Tibial nerve (tissue), 4 donors: ENCODE measurements around the gene SP140. TPM values are rescaled to one million over a fixed set of nuclear protein-coding genes. Genes with fewer than 3 reads are reported as not detected.

Experiments
- DNase-seq, 2 donors: peaks; one replicate each; pipeline ENCODE4 v3.0.0-alpha.2; 2019; ENCODE audit warnings: low spot score in 2 of 2
- H3K27ac ChIP-seq, 4 donors: fragments of 200-600 bp; sonication (generic) in 3 of 4; one replicate each; pipeline ENCODE4 v1.5.1; 2017 to 2019; ENCODE audit warnings: mild to moderate bottlenecking in 1 of 4
- H3K27me3 ChIP-seq, 2 donors: fragments of 200-600 bp; sonication (generic) in 1 of 2; one replicate each; pipeline versions ENCODE4 v1.5.1 to v1.6.0; 2017 to 2019
- H3K36me3 ChIP-seq, 3 donors: fragments of 200-600 bp; sonication (generic); one replicate each; pipeline ENCODE4 v1.5.1; 2018 to 2019
- H3K4me1 ChIP-seq, 4 donors: fragments of 200-600 bp; sonication (generic) in 3 of 4; one replicate each; pipeline ENCODE4 v1.5.1; 2017 to 2019
- H3K4me3 ChIP-seq, 4 donors: fragments of 200-600 bp; sonication (generic) in 3 of 4; one replicate each; pipeline ENCODE4 v1.5.1; 2017 to 2019; ENCODE audit warnings: mild to moderate bottlenecking in 1 of 4, moderate library complexity in 1 of 4
- H3K9me3 ChIP-seq, 4 donors: fragments of 200-600 bp; sonication (generic) in 3 of 4; one replicate each; pipeline ENCODE4 v1.5.1; 2017 to 2019
- EP300 ChIP-seq, 2 donors: sonication (generic); formaldehyde crosslinking; IDR thresholded peaks; one replicate each; pipeline ENCODE4 v1.6.1; 2017; ENCODE audit warnings: antibody characterized with exemption in 2 of 2, mild to moderate bottlenecking in 1 of 2
- POLR2A ChIP-seq, 2 donors: fragments of 450-650 bp; IDR thresholded peaks; one replicate each; pipeline ENCODE4 v1.6.1; 2017; ENCODE audit warnings: antibody characterized with exemption in 2 of 2, mild to moderate bottlenecking in 2 of 2, moderate library complexity in 2 of 2
- WGBS, 2 donors: methylation state at CpG; one replicate each; pipeline ENCODE4 v1.1.5; 2018; 5-methylcytosine and 5-hydroxymethylcytosine counted together
- total RNA-seq, 4 donors: library from RNA; depleted of rRNA; stranded (reverse); fragments of >200 nt; gene quantifications; one replicate each; pipeline ENCODE4 v1.1.0, GENCODE V29; 2016
- TF ChIP-seq, protein P1 (sequence below), 5 experiments: fragments of 200-600 bp in 3 of 5; fragments of 450-650 bp in 2 of 5; sonication (generic) in 3 of 5; IDR thresholded peaks; one replicate each; pipeline ENCODE4 v1.5.1; 2016 to 2019; ENCODE audit warnings: antibody characterized with exemption in 5 of 5, mild to moderate bottlenecking in 3 of 5, moderate library complexity in 2 of 5

Gene SP140
- total RNA-seq, 4 donors from 2014 or later = 0.63 to 4.5 (median 1.4) TPM

DNA sequence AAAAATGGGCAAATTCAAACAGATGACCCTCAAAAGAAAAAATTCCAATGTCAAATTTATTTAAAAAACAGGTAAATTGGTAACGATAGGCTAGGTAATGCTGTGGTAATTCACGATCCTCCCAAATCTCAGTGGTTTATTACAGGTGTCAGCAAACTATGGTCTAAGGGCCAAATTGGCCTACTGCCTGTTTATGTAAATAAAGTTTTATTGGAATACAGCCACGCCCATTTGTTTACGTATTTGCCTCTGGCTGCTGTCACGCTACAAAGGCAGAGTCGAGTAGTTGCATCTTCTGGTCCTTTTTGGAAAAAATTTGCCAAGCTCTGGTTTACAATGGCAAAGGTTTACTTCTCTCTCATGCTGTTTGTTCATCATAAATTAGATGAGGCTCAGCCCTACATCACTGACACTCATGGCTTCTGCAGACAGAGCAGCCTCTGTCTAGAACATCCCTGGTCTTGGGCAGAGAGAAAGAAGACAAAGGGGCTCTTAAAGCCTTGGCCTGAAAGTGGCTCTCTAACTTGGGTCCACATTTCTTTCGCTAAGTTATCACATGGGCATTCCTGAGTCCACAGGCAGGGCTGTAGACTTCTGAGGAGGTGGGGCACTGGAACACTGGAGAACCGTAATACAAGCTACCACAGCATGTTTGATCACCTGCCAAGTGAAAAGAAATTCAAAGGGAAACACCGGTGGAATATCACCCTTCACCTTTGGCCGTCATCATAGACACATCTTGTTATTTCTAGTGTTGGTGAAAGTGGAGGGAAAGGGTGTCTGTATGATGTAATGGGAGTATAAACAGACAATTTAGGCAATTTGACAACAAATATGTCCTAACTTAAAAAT, 40.6 kb upstream of the SP140 start:
- Histone ChIP-seq H3K36me3 (peaks cover 0 to 52% (median 12%) of the 10 kb centered on the region in 3 donors), H3K27ac (peak overlapping the region in 1 of 4 donors; percentile 74), H3K4me3 (no peak overlapping the region), H3K27me3 (no peaks in the 10 kb centered on the region), H3K9me3 (no peaks in the 10 kb centered on the region), H3K4me1 (no peaks in the 10 kb centered on the region)
- no peak for DNase-seq
- 52 to 53% methylated on average over 10 of the region's 10 CpGs for WGBS, 2 donors
- no peak for TF ChIP-seq POLR2A (IDR thresholded peaks at IDR 0.05)
- TF ChIP-seq, protein P1, sequence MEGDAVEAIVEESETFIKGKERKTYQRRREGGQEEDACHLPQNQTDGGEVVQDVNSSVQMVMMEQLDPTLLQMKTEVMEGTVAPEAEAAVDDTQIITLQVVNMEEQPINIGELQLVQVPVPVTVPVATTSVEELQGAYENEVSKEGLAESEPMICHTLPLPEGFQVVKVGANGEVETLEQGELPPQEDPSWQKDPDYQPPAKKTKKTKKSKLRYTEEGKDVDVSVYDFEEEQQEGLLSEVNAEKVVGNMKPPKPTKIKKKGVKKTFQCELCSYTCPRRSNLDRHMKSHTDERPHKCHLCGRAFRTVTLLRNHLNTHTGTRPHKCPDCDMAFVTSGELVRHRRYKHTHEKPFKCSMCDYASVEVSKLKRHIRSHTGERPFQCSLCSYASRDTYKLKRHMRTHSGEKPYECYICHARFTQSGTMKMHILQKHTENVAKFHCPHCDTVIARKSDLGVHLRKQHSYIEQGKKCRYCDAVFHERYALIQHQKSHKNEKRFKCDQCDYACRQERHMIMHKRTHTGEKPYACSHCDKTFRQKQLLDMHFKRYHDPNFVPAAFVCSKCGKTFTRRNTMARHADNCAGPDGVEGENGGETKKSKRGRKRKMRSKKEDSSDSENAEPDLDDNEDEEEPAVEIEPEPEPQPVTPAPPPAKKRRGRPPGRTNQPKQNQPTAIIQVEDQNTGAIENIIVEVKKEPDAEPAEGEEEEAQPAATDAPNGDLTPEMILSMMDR (IDR thresholded peaks at IDR 0.05) = no peak
- TF ChIP-seq EP300 (IDR thresholded peaks at IDR 0.05) = peak; percentile 39 to 58

DNA sequence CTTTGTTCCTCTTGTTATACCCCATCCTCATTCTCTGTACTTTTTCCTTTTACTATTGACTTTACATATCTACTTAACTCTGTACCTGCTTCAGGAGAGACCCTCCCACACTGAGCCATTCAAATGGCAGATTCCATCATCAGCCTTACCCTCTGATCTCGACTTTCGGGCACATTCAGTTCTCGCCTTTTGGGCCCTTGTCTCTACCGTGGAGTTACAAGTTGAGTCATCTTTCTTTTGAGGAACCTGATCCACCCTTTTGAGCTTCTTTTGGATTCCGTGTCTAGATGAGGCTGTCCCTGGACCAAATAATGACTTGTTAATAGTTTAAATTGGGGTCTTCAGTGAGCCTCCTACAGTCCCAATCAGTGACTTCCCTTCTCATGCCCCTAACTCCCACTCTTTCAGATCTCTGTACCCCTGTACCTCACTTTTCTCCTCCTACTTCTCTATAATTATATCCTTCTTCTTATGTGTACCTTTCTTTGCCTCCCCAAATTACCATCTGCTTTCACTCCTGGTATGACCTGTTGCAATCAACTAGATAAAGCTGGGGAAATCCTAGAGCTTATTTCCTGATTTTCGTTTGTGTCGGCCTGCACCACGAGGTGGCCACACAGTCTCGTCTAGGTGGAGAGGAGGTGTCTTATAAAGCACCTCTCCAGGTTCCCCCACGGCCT, 23.0 kb upstream of the SP140 start:
- Histone ChIP-seq H3K27me3 (no peaks in the 10 kb centered on the region), H3K4me1 (no peaks in the 10 kb centered on the region), H3K9me3 (peaks cover 0 to 18% (median 0%) of the 10 kb centered on the region in 4 donors), H3K36me3 (peaks cover 6 to 98% (median 36%) of the 10 kb centered on the region in 3 donors), H3K4me3 (no peak overlapping the region), H3K27ac (no peak overlapping the region)
- no peak for DNase-seq
- WGBS, 2 donors = 89 to 92% methylated on average over 10 of the region's 10 CpGs
- TF ChIP-seq, protein P1 (IDR thresholded peaks at IDR 0.05) = peak in 1 of 5 experiments; percentile 13
- TF ChIP-seq POLR2A (IDR thresholded peaks at IDR 0.05) = no peak

DNA sequence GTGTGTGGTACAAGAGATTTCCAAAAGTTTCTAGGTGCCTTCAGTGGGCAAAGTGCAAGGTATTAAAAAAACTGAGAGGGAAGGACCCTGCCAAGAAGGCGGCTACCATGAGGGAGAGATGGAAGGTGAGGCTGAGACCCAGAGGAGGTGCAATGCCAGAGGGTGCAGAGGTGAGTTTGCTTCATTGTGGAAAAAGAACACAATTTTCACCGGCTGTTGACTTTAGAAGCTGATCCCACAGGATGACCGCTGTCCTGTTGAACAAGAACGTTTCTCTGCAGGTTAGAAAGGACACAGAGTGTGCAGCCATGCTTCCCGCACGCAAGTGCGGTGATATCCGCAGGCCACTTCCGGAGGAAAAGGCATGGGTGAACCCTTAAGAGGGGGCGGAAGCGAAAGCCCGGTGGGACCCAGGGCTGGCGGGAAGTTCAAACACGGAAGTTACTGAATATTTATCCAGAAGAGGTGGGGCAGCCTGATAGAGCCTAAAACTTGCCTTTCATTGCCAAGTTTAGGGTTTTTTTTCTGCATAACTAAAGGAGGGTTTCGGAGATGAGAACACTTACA, 22.3 kb upstream of the SP140 start:
- no peaks in the 10 kb centered on the region for H3K27me3 ChIP-seq
- DNase-seq = no peak
- peaks cover 3 to 98% (median 35%) of the 10 kb centered on the region in 3 donors for H3K36me3 ChIP-seq
- no peak overlapping the region for H3K4me3 ChIP-seq
- TF ChIP-seq, protein P1 (IDR thresholded peaks at IDR 0.05) = no peak
- no peak for TF ChIP-seq POLR2A (IDR thresholded peaks at IDR 0.05)
- TF ChIP-seq EP300 (IDR thresholded peaks at IDR 0.05) = no peak
- H3K27ac ChIP-seq = no peak overlapping the region
- peaks cover 0 to 11% (median 0%) of the 10 kb centered on the region in 4 donors for H3K9me3 ChIP-seq
- no peaks in the 10 kb centered on the region for H3K4me1 ChIP-seq
- WGBS, 2 donors = 88 to 91% methylated on average over 15 of the region's 15 CpGs

DNA sequence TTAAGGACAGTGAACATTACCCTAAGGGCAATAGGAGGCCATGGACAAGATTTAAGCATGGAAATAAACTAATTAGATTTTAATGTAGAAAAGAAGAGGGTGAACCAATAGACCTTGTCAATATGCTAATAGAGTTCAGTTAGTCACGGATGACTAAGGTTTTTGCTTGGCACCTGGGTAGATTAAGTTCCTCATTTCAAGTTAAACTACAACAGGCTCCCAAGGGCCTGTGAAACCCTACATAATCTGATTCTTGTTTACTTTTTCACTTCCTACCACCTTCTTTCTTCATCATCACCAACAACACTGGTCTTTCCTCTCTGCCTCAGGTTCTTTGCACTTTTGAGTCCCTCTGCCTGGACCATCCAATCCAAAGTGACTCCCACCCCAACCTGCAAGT, 20.5 kb upstream of the SP140 start:
- no peak for DNase-seq

More for the DNA sequence above, 20.5 kb upstream of the SP140 start:
- Histone ChIP-seq H3K4me1 (no peaks in the 10 kb centered on the region), H3K4me3 (no peak overlapping the region), H3K27ac (no peak overlapping the region), H3K36me3 (peaks cover 3 to 98% (median 32%) of the 10 kb centered on the region in 3 donors), H3K9me3 (peaks cover 0 to 6% (median 0%) of the 10 kb centered on the region in 4 donors), H3K27me3 (no peaks in the 10 kb centered on the region)
- WGBS, 2 donors = 81 to 82% methylated on average over 1 of the region's 1 CpG
- TF ChIP-seq POLR2A (IDR thresholded peaks at IDR 0.05) (no peak), EP300 (IDR thresholded peaks at IDR 0.05) (no peak)
- TF ChIP-seq, protein P1 (IDR thresholded peaks at IDR 0.05) = no peak
